ENCODE data around the gene CCDC192.

Gene CCDC192

GRCh38 chr5:127907907-127908306, 204.7 kb downstream of the CCDC192 start:
- ChIA-PET POLR2A (no interaction called here), CTCF (interaction anchor here (0.6 to 2.6 kb wide), 2 partner anchors 9 to 18 kb away, joined by 3 to 27 read pairs; no protein-coding TSS in a partner anchor)
- DNase-seq (ENCODE audit: low read depth, low spot score) = no peak
- no peak for TF ChIP-seq CTCF (IDR thresholded peaks at IDR 0.05; ENCODE audit: insufficient read depth, low read length, missing control alignments)
- H3K4me3 ChIP-seq (ENCODE audit: low read depth, low read length) = no peak overlapping the region

DNA sequence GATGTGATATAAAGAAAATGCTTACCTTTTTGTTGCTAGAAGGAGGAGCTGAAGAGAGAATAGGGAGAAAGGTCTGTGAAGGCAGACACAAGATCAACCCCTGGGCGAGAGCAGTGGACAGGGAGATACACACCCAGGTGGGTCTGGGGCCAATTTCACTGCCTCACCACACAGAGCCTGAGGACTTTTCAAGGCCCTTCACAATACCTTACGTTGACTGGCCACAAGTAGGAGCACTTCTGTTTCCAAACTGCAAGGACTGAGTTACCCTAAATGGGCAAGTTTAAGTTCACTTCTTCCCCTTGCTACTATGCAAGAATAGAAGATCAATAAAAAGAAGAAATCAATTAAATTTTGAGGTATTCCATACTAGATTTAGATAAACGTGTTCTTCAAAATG, 205.9 kb downstream of the CCDC192 start:
- TF ChIP-seq CTCF (IDR thresholded peaks at IDR 0.05; ENCODE audit: insufficient read depth, low read length, missing control alignments) = peak; percentile 55
- CTCF ChIA-PET = interaction anchor here (0.8 to 2.6 kb wide), 7 partner anchors 11 to 345 kb away, joined by 3 to 27 read pairs (median 4); no protein-coding TSS in a partner anchor
- POLR2A ChIA-PET = no interaction called here
- no peak for DNase-seq (ENCODE audit: low read depth, low spot score)
- H3K4me3 ChIP-seq (ENCODE audit: low read depth, low read length) = no peak overlapping the region

GRCh38 chr5:127909821-127910220, 206.6 kb downstream of the CCDC192 start:
- DNase-seq (ENCODE audit: low read depth, low spot score) = no peak
- H3K4me3 ChIP-seq (ENCODE audit: low read depth, low read length) = no peak overlapping the region
- ChIA-PET POLR2A (no interaction called here), CTCF (interaction anchor here (0.9 to 2.6 kb wide), 7 partner anchors 11 to 303 kb away, joined by 3 to 27 read pairs (median 3); no protein-coding TSS in a partner anchor)
- no peak for TF ChIP-seq CTCF (IDR thresholded peaks at IDR 0.05; ENCODE audit: insufficient read depth, low read length, missing control alignments)

- CTCF ChIA-PET = interaction anchor here (0.9 to 2.6 kb wide), 4 partner anchors 12 to 172 kb away, joined by 3 to 27 read pairs (median 4); no protein-coding TSS in a partner anchor
- no peak overlapping the region for H3K4me3 ChIP-seq (ENCODE audit: low read depth, low read length)
- no peak for DNase-seq (ENCODE audit: low read depth, low spot score)
- POLR2A ChIA-PET = no interaction called here
- no peak for TF ChIP-seq CTCF (IDR thresholded peaks at IDR 0.05; ENCODE audit: insufficient read depth, low read length, missing control alignments)
Measured at GRCh38 chr5:127910307-127910956, 207.2 kb downstream of the CCDC192 start.

DNA sequence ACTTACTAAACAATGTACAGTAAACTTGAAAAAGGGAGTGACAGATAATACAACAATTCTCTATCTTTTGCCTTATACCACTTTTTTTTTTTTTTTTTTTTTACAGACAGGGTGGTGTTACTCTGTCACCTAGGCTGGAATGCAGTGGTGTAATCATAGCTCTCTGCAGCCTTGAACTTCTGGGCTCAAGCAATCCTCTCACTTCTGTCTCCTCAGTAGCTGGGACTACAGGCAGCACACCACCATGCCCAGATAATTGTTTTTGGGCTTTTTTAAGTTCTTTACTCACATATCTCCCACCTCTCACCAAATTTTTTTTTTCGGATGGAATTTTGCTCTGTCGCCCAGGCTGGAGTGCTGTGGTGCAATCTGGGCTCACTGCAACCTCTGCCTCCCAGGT, 208.4 kb downstream of the CCDC192 start:
- no peak overlapping the region for H3K4me3 ChIP-seq (ENCODE audit: low read depth, low read length)
- POLR2A ChIA-PET = no interaction called here
- CTCF ChIA-PET = interaction anchor here (0.6 to 0.7 kb wide), 2 partner anchors 22 to 338 kb away, joined by 3 to 4 read pairs; no protein-coding TSS in a partner anchor
- DNase-seq (ENCODE audit: low read depth, low spot score) = no peak
- TF ChIP-seq CTCF (IDR thresholded peaks at IDR 0.05; ENCODE audit: insufficient read depth, low read length, missing control alignments) = no peak

DNA sequence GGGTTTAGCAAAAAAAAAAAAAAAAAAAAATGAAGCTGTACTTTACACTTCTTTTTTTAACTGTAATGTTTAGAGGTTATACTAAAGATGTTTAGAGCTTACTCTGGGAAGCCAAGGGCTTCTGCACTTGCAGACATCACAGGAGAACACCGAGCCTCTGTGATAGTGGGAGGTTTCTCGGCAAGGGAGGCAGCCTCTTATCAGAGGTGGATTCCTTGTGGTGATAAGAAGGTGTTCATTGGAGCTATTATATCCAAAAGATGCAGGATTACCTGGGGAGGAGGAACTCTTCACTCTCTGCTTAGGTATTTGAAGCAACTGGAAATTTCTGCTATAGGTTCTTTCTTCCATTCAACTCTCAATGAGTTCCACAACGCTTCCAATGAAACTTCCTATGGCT, 209.2 kb downstream of the CCDC192 start:
- DNase-seq (ENCODE audit: low read depth, low spot score) = no peak
- no peak overlapping the region for H3K4me3 ChIP-seq (ENCODE audit: low read depth, low read length)
- ChIA-PET CTCF (no interaction called here), POLR2A (no interaction called here)
- TF ChIP-seq CTCF (IDR thresholded peaks at IDR 0.05; ENCODE audit: insufficient read depth, low read length, missing control alignments) = no peak

All from AG04449 (cell line).